Measurements from ENCODE around the gene CEP112. TPM values are rescaled to one million over a fixed set of nuclear protein-coding genes. Genes with fewer than 3 reads are reported as not detected.

CEP112 gene
- total and polyA plus RNA-seq, 2 donors (not counting 3 experiments of a cell fraction or from before 2014, with no cell fraction given), result 1.5 to 25.3 TPM

DNA sequence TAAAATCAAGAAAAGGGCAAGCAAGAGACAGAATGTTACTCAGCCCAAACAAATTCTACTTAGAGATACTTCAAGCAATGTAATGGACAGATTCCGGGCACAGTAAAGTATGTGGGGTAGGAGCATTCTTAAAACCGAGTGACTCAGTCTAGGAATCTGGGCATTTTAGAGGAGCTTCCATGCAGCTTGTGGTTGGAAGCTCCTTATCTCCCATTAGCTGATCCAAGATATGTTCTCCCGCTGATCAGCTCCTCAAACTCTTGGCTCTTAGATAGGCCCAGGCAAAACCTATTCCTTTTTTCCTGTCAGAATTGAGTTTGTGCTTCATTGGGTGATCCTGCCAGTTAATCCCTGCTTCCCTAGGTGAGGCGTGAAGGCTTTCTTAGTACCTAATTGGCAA lies 303.3 kb downstream of the CEP112 start:
- H3K4me3 ChIP-seq (replicated peaks in 1 of 3; ENCODE audit: insufficient read depth in 1 of 3, low read depth in 1 of 3, low read length in 3 of 3), result no peak overlapping the region
- no TSS peak for BruUV-seq (replicated peaks)
- no peaks in the 10 kb centered on the region for H3K9me1 ChIP-seq (replicated peaks; ENCODE audit: control insufficient read depth, extremely low read depth, insufficient read depth, low read length)
- H2AFZ ChIP-seq (ENCODE audit: low read depth, low read length), result no peak overlapping the region
- no peaks in the 10 kb centered on the region for H3K4me1 ChIP-seq (ENCODE audit: control insufficient read depth, extremely low read depth, insufficient read depth, low read length)
- FAIRE-seq (no peak), DNase-seq (ENCODE audit: low read depth, low spot score) (no peak)
- ChIA-PET CTCF (no interaction called here), POLR2A (no interaction called here)
- no peak overlapping the region for H3K9ac ChIP-seq (replicated peaks; ENCODE audit: extremely low read depth, insufficient read depth, low read length)
- no peaks in the 10 kb centered on the region for H3K9me3 ChIP-seq (replicated peaks; ENCODE audit: control insufficient read depth, insufficient read depth, low read length)
- no peak overlapping the region for H3K27ac ChIP-seq (ENCODE audit: insufficient read depth, low read depth, low read length)
- dilution Hi-C loops (cut with MboI; ENCODE audit: extremely low pct_ligation_motif_present, low sequenced_read_pairs) (no loop called here), intact Hi-C loops (cut with micrococcal nuclease) (no loop called here)
- no peaks in the 10 kb centered on the region for H3K79me2 ChIP-seq (ENCODE audit: control insufficient read depth, insufficient read depth, low read length)
- H4K20me1 ChIP-seq (replicated peaks; ENCODE audit: control insufficient read depth, extremely low read depth, insufficient read depth, low read length), result no peaks in the 10 kb centered on the region
- no peaks in the 10 kb centered on the region for H3K27me3 ChIP-seq (ENCODE audit: control insufficient read depth in 2 of 2, insufficient read depth in 2 of 2, low read length in 2 of 2)
- TF ChIP-seq MYC (IDR thresholded peaks at IDR 0.05; ENCODE audit: low read depth, low read length) (no peak), JUN (IDR thresholded peaks at IDR 0.05; ENCODE audit: borderline replicate concordance, insufficient read depth, insufficient read length, low read depth) (no peak), GATA2 (IDR thresholded peaks at IDR 0.05; ENCODE audit: insufficient read depth, insufficient read length, low read depth, low read length) (no peak), POLR2AphosphoS5 (IDR thresholded peaks at IDR 0.05; ENCODE audit: insufficient read depth, low read depth, low read length) (no peak), POLR2A (IDR thresholded peaks at IDR 0.05; ENCODE audit: low read depth, low read length) (no peak), EZH2 (IDR thresholded peaks at IDR 0.05; ENCODE audit: borderline replicate concordance, low read depth, low read length, severe bottlenecking) (no peak), FOS (IDR thresholded peaks at IDR 0.05; ENCODE audit: borderline replicate concordance, insufficient read depth, low read length) (no peak)
- TF ChIP-seq, protein P1, sequence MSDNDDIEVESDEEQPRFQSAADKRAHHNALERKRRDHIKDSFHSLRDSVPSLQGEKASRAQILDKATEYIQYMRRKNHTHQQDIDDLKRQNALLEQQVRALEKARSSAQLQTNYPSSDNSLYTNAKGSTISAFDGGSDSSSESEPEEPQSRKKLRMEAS (IDR thresholded peaks at IDR 0.05; ENCODE audit: insufficient read depth, insufficient read length), result no peak
- TF ChIP-seq, protein P2, sequence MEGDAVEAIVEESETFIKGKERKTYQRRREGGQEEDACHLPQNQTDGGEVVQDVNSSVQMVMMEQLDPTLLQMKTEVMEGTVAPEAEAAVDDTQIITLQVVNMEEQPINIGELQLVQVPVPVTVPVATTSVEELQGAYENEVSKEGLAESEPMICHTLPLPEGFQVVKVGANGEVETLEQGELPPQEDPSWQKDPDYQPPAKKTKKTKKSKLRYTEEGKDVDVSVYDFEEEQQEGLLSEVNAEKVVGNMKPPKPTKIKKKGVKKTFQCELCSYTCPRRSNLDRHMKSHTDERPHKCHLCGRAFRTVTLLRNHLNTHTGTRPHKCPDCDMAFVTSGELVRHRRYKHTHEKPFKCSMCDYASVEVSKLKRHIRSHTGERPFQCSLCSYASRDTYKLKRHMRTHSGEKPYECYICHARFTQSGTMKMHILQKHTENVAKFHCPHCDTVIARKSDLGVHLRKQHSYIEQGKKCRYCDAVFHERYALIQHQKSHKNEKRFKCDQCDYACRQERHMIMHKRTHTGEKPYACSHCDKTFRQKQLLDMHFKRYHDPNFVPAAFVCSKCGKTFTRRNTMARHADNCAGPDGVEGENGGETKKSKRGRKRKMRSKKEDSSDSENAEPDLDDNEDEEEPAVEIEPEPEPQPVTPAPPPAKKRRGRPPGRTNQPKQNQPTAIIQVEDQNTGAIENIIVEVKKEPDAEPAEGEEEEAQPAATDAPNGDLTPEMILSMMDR (IDR thresholded peaks at IDR 0.05; ENCODE audit: extremely low read depth in 1 of 2, insufficient read depth in 1 of 2, low read depth in 1 of 2, low read length in 2 of 2), result no peak
- no peaks in the 10 kb centered on the region for H3K36me3 ChIP-seq (ENCODE audit: control insufficient read depth in 2 of 2, extremely low read depth in 1 of 2, insufficient read depth in 2 of 2, low read length in 2 of 2)
- H3K4me2 ChIP-seq (ENCODE audit: insufficient read depth, low read length), result no peak overlapping the region

Measured in endothelial cell of umbilical vein (primary cell).